ENCODE results near the gene KCNK16. TPM values are rescaled to one million over a fixed set of nuclear protein-coding genes. Genes with fewer than 3 reads are reported as not detected.
A peak's percentile ranks its signal among the peaks of the same experiment; 100 is the strongest.

Gene KCNK16
- 1 to 10 TPM in 1 of 2 donors, not detected in 1; 2.9 TPM for total RNA-seq

- intact Hi-C loops (cut with DNase I), result no loop called here
- Histone ChIP-seq H3K27ac (no peak within 1 kb of the TSS), H3K27me3 (no peaks in the 10 kb centered on the region), H3K36me3 (replicated peaks in 1 of 2; ENCODE audit: insufficient read depth in 1 of 2, low read depth in 2 of 2) (no peaks in the 10 kb centered on the region), H3K4me3 (no peak within 1 kb of the TSS), H3K9me3 (no peaks in the 10 kb centered on the region), H3K4me1 (peaks cover 7% of the 10 kb centered on the region)
- TF ChIP-seq POLR2A (IDR thresholded peaks at IDR 0.05), result peak in 1 of 3 donors; percentile 14
- no peak for TF ChIP-seq CTCF (IDR thresholded peaks at IDR 0.05)
- ATAC-seq, result no peak
- peak in 1 of 4 donors; percentile 44 for DNase-seq
- 82 to 100% methylated on average over 1 to 11 of the region's 11 CpGs for WGBS, 2 donors
Measured at GRCh38 chr6:39322306-39322850, at the start of gene KCNK16. KCNK16 (minus strand) TSS chr6:39322702; CDS start chr6:39322540, 162 bp downstream.

- Histone ChIP-seq H3K9me3 (no peaks in the 10 kb centered on the region), H3K4me3 (no peak overlapping the region), H3K36me3 (replicated peaks in 1 of 2; ENCODE audit: insufficient read depth in 1 of 2, low read depth in 2 of 2) (no peaks in the 10 kb centered on the region), H3K4me1 (peaks cover 5% of the 10 kb centered on the region), H3K27me3 (no peaks in the 10 kb centered on the region), H3K27ac (no peak overlapping the region)
- intact Hi-C loops (cut with DNase I), result no loop called here
- DNase-seq, result no peak
- no peak for TF ChIP-seq POLR2A (IDR thresholded peaks at IDR 0.05)
- TF ChIP-seq CTCF (IDR thresholded peaks at IDR 0.05), result no peak
- no peak for ATAC-seq
- WGBS, 2 donors, result 70 to 71% methylated on average over 3 of the region's 3 CpGs
Measured at GRCh38 chr6:39370390-39370789, 47.9 kb upstream of the KCNK16 start.

- H3K9me3 ChIP-seq, result no peaks in the 10 kb centered on the region
- no peak overlapping the region for H3K4me3 ChIP-seq
- H3K27ac ChIP-seq, result no peak overlapping the region
- no peaks in the 10 kb centered on the region for H3K27me3 ChIP-seq
- peaks cover under 1% of the 10 kb centered on the region for H3K4me1 ChIP-seq
- DNase-seq, result peak; percentile 32 to 56 (median 34)
- ATAC-seq, result no peak
- intact Hi-C loops (cut with DNase I), result loop anchor here (5.0 kb wide), 1 partner anchor 522 kb away; no protein-coding TSS in a partner anchor
- TF ChIP-seq POLR2A (IDR thresholded peaks at IDR 0.05) (no peak), CTCF (IDR thresholded peaks at IDR 0.05) (peak in 6 of 7 experiments; percentile 12 to 39 (median 26))
- H3K36me3 ChIP-seq (replicated peaks in 1 of 2; ENCODE audit: insufficient read depth in 1 of 2, low read depth in 2 of 2), result no peaks in the 10 kb centered on the region
- 10 to 30% methylated on average over 1 of the region's 1 CpG for WGBS, 2 donors
Measured at GRCh38 chr6:39369987-39370386, 47.5 kb upstream of the KCNK16 start.

- ATAC-seq (no peak), DNase-seq (no peak)
- Histone ChIP-seq H3K4me3 (no peak overlapping the region), H3K27ac (no peak overlapping the region), H3K4me1 (no peaks in the 10 kb centered on the region), H3K9me3 (no peaks in the 10 kb centered on the region), H3K27me3 (no peaks in the 10 kb centered on the region), H3K36me3 (replicated peaks in 1 of 2; ENCODE audit: insufficient read depth in 1 of 2, low read depth in 2 of 2) (no peaks in the 10 kb centered on the region)
- intact Hi-C loops (cut with DNase I), result loop anchor here (5.0 kb wide), 1 partner anchor 525 kb away; no protein-coding TSS in a partner anchor
- TF ChIP-seq POLR2A (IDR thresholded peaks at IDR 0.05) (no peak), CTCF (IDR thresholded peaks at IDR 0.05) (no peak)
- WGBS, 2 donors, result 76 to 79% methylated on average over 3 of the region's 3 CpGs
Measured at GRCh38 chr6:39367700-39368099, 45.2 kb upstream of the KCNK16 start.

All from body of pancreas (tissue), 4 donors.